ENCODE data around the gene TMEM18. TPM values are rescaled to one million over a fixed set of nuclear protein-coding genes. Genes with fewer than 3 reads are reported as not detected.

Gene TMEM18
- total and polyA plus RNA-seq, 2 experiments from 2014 or later, result 9.9 to 37.7 TPM

DNA sequence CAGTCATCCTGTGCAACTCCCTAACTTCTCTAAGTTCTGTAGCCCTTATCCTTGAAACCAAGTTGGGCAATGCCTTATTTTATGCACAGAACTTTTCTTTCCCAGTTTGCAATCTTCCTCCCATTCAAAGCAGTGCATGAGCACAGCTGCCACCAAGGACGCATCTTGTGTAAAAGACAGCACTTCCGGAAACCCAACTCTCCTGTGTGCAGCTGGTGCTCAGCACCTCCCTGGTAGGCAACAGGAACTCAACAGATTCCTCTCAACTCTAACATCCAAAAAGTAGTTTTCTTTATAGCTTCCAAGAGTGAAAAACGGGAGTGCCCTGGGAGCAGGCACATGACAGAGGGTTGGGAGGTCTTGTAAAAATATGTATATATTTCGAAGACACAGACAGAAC, 2.2 kb downstream of the TMEM18 start:
- Histone ChIP-seq H3K4me1 (ENCODE audit: insufficient read depth) (peaks cover 21% of the 10 kb centered on the region), H3K27ac (peak overlapping the region; percentile 73; the same call in 1 of the 2 replicates), H4K20me1 (ENCODE audit: insufficient read depth) (no peaks in the 10 kb centered on the region), H2AFZ (no peak overlapping the region), H3K27me3 (replicated peaks; ENCODE audit: insufficient read depth) (no peaks in the 10 kb centered on the region), H3K4me3 (no peak overlapping the region), H3K36me3 (ENCODE audit: low read depth) (no peaks in the 10 kb centered on the region), H3K9me2 (ENCODE audit: insufficient read depth) (no peaks in the 10 kb centered on the region), H3K4me2 (ENCODE audit: unreplicated experiment) (peak overlapping the region; percentile 61), H3K79me2 (ENCODE audit: insufficient read depth) (peaks cover 24% of the 10 kb centered on the region), H3K9ac (no peak overlapping the region), H3K9me3 (ENCODE audit: low read depth) (no peaks in the 10 kb centered on the region), H3F3A (ENCODE audit: insufficient read depth) (peaks cover 25% of the 10 kb centered on the region)
- 65 to 69% methylated on average over 4 of the region's 4 CpGs for WGBS, 2 experiments (ENCODE audit: low coverage in 1 of 2, low lambda C conversion rate in 2 of 2, missing lambda C conversion rate in 2 of 2)
- DNase-seq, result no peak
- in situ Hi-C loops (cut with MboI), result loop anchor here (25.0 kb wide), 1 partner anchor 862 kb away; no protein-coding TSS in a partner anchor
- no peak for TF ChIP-seq EZH2phosphoT487 (IDR thresholded peaks at IDR 0.05; ENCODE audit: insufficient read depth, low read depth)
- TF ChIP-seq EZH2 (IDR thresholded peaks at IDR 0.05; ENCODE audit: insufficient read depth, poor library complexity, severe bottlenecking), result no peak

DNA sequence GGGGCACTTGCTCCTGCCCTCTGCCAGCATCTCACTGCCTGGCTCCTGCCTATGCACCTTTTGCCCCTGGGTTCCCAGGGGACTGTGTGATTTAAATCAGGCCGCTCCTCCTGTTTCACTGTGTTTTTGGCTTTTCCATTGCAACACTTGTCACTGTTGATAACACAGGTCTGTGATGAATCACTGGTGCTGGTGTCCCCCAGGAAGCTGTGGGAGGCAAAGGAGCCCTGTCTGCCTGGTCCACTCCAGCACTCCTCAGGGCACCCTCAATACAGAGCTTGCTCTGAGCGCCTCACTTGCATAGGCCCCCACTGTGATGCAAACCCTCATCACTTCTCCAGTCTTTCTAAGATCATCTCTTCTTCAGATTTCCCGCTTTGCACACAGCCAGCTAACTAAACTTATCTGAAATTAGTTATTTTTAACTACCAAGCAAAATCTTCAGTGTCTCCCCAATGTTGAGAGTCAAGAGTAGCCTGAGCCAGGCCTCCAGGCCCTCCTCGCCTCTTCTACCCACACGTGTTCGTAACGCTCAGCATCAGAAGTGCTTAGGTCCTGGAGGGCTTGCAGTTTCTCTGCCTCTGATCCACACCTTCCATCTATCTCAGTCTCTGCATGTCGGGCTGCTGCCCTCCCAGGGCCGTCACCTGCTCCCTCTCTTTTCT, 2.8 kb downstream of the TMEM18 start:
- Histone ChIP-seq H3K79me2 (ENCODE audit: insufficient read depth) (peaks cover 24% of the 10 kb centered on the region), H3K4me1 (ENCODE audit: insufficient read depth) (peaks cover 21% of the 10 kb centered on the region)
- no peak for TF ChIP-seq EZH2phosphoT487 (IDR thresholded peaks at IDR 0.05; ENCODE audit: insufficient read depth, low read depth)
- TF ChIP-seq EZH2 (IDR thresholded peaks at IDR 0.05; ENCODE audit: insufficient read depth, poor library complexity, severe bottlenecking), result no peak

DNA sequence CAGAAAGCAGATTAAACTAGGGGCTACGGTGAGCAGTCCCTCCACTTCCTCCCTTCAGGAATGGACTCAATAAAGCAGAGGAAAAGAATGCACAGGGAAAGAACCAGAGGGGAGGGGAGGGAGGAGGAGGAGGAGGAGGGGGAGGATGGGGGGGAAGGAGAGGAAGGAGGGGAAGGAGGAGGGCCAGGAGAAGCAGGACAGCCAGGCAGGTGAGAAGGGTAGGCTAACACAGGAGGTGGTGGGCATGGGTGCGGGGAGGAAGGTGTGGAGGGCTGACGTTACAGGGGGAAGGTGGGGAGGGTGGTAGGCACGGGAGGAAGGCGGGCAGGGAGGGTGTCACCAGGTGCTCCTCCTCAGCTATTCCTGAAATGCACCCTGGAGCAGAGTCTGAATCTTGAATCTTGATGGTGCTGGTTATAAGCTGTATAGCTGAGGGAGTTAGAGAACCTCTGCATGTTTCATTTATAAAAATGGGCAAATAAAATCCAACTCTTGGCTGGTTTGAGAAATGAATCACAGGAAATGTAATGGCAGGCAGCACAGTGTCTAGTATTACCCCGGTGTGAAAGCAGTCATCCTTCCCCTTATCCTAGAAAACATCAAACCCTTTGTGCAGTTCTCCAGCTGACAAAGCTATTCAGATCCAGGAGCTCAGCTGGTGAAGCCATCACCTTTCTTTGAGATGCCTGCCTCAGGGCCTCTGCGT, 3.4 kb downstream of the TMEM18 start:
- 67 to 71% methylated on average over 5 to 7 of the region's 7 CpGs for WGBS, 2 experiments (ENCODE audit: low coverage in 1 of 2, low lambda C conversion rate in 2 of 2, missing lambda C conversion rate in 2 of 2)
- Histone ChIP-seq H3K9me2 (ENCODE audit: insufficient read depth) (no peaks in the 10 kb centered on the region), H3K79me2 (ENCODE audit: insufficient read depth) (peaks cover 24% of the 10 kb centered on the region), H2AFZ (no peak overlapping the region), H3K4me1 (ENCODE audit: insufficient read depth) (peaks cover 21% of the 10 kb centered on the region), H3K4me3 (no peak overlapping the region), H4K20me1 (ENCODE audit: insufficient read depth) (no peaks in the 10 kb centered on the region), H3K27me3 (replicated peaks; ENCODE audit: insufficient read depth) (no peaks in the 10 kb centered on the region), H3K27ac (peak overlapping the region; percentile 65), H3K9me3 (ENCODE audit: low read depth) (no peaks in the 10 kb centered on the region), H3K4me2 (ENCODE audit: unreplicated experiment) (peak overlapping the region; percentile 35), H3F3A (ENCODE audit: insufficient read depth) (peaks cover 25% of the 10 kb centered on the region), H3K36me3 (ENCODE audit: low read depth) (peaks cover 8% of the 10 kb centered on the region; the same call in 1 of the 2 replicates), H3K9ac (0 out of 2 replicates have a peak overlapping the region, but pooled peaks have one; percentile 32)
- DNase-seq, result peak; percentile 81
- in situ Hi-C loops (cut with MboI), result no loop called here
- TF ChIP-seq EZH2 (IDR thresholded peaks at IDR 0.05; ENCODE audit: insufficient read depth, poor library complexity, severe bottlenecking) (no peak), EZH2phosphoT487 (IDR thresholded peaks at IDR 0.05; ENCODE audit: insufficient read depth, low read depth) (no peak)

More for the DNA sequence above, 2.8 kb downstream of the TMEM18 start:
- H3K9me3 ChIP-seq (ENCODE audit: low read depth), result no peaks in the 10 kb centered on the region
- H3F3A ChIP-seq (ENCODE audit: insufficient read depth), result peaks cover 25% of the 10 kb centered on the region
- 0 out of 2 replicates have a peak overlapping the region, but pooled peaks have one; percentile 32 for H3K9ac ChIP-seq
- no peak overlapping the region for H3K4me3 ChIP-seq
- peak overlapping the region; percentile 35 for H3K4me2 ChIP-seq (ENCODE audit: unreplicated experiment)
- in situ Hi-C loops (cut with MboI), result no loop called here
- peak; percentile 35 for DNase-seq
- no peaks in the 10 kb centered on the region for H3K9me2 ChIP-seq (ENCODE audit: insufficient read depth)
- H3K36me3 ChIP-seq (ENCODE audit: low read depth), result 0 out of 2 replicates have a peak, but pooled peaks cover 2% of the 10 kb centered on the region
- H4K20me1 ChIP-seq (ENCODE audit: insufficient read depth), result no peaks in the 10 kb centered on the region
- H2AFZ ChIP-seq, result no peak overlapping the region
- H3K27me3 ChIP-seq (replicated peaks; ENCODE audit: insufficient read depth), result no peaks in the 10 kb centered on the region
- peak overlapping the region; percentile 65 for H3K27ac ChIP-seq
- 82 to 83% methylated on average over 9 of the region's 9 CpGs for WGBS, 2 experiments (ENCODE audit: low coverage in 1 of 2, low lambda C conversion rate in 2 of 2, missing lambda C conversion rate in 2 of 2)

GRCh38 chr2:673016-673415, 4.2 kb downstream of the TMEM18 start:
- Histone ChIP-seq H3K4me1 (ENCODE audit: insufficient read depth) (peaks cover 21% of the 10 kb centered on the region), H3K4me3 (no peak overlapping the region)
- TF ChIP-seq EZH2phosphoT487 (IDR thresholded peaks at IDR 0.05; ENCODE audit: insufficient read depth, low read depth) (no peak), EZH2 (IDR thresholded peaks at IDR 0.05; ENCODE audit: insufficient read depth, poor library complexity, severe bottlenecking) (no peak)

More at GRCh38 chr2:673016-673415, 4.2 kb downstream of the TMEM18 start:
- H2AFZ ChIP-seq, result no peak overlapping the region
- no peaks in the 10 kb centered on the region for H3K27me3 ChIP-seq (replicated peaks; ENCODE audit: insufficient read depth)
- H3K9ac ChIP-seq, result no peak overlapping the region
- H4K20me1 ChIP-seq (ENCODE audit: insufficient read depth), result no peaks in the 10 kb centered on the region
- H3K36me3 ChIP-seq (ENCODE audit: low read depth), result peaks cover 14% of the 10 kb centered on the region; the same call in 1 of the 2 replicates
- DNase-seq, result no peak
- no peaks in the 10 kb centered on the region for H3K9me3 ChIP-seq (ENCODE audit: low read depth)
- WGBS, 2 experiments (ENCODE audit: low coverage in 1 of 2, low lambda C conversion rate in 2 of 2, missing lambda C conversion rate in 2 of 2), result 88 to 91% methylated on average over 7 to 9 of the region's 9 CpGs
- in situ Hi-C loops (cut with MboI), result no loop called here
- no peak overlapping the region for H3K27ac ChIP-seq
- no peak overlapping the region for H3K4me2 ChIP-seq (ENCODE audit: unreplicated experiment)
- H3K9me2 ChIP-seq (ENCODE audit: insufficient read depth), result no peaks in the 10 kb centered on the region
- peaks cover 24% of the 10 kb centered on the region for H3K79me2 ChIP-seq (ENCODE audit: insufficient read depth)
- peaks cover 25% of the 10 kb centered on the region for H3F3A ChIP-seq (ENCODE audit: insufficient read depth)
